H9 (cell line): ENCODE measurements around the gene RIBC2. TPM values are rescaled to one million over a fixed set of nuclear protein-coding genes. Genes with fewer than 3 reads are reported as not detected.

Experiments
- DNase-seq: peaks from one replicate; pipeline ENCODE4 v3.0.0-alpha.2; 2017
- H2AFZ ChIP-seq: one replicate; pipeline ENCODE4 v1.6.1; 2013; ENCODE audit warnings: mild to moderate bottlenecking, low read length, control low read depth, moderate library complexity
- H2AK5ac ChIP-seq: 2 replicates; pipeline ENCODE4 v1.6.1; 2013; ENCODE audit warnings: low read length, control low read depth, mixed read lengths; ENCODE audit not compliant: insufficient read length
- H2BK120ac ChIP-seq: one replicate; pipeline ENCODE4 v1.6.1; 2013; ENCODE audit warnings: low read depth, mild to moderate bottlenecking, low read length, control low read depth, inconsistent platforms; ENCODE audit not compliant: poor library complexity, severe bottlenecking
- H2BK12ac ChIP-seq: 2 replicates; pipeline ENCODE4 v1.6.1; 2013; ENCODE audit warnings: low read length, control low read depth, mixed read lengths, low read depth; ENCODE audit not compliant: insufficient read length
- H2BK15ac ChIP-seq: 2 replicates; pipeline ENCODE4 v1.6.1; 2013; ENCODE audit warnings: low read depth, low read length, control low read depth
- H2BK20ac ChIP-seq: one replicate; pipeline ENCODE4 v1.6.1; 2013; ENCODE audit warnings: low read depth, mild to moderate bottlenecking, low read length, control low read depth, inconsistent platforms; ENCODE audit not compliant: poor library complexity, severe bottlenecking
- H2BK5ac ChIP-seq: 2 replicates; pipeline ENCODE4 v1.6.1; 2013; ENCODE audit warnings: low read length, control low read depth, mixed read lengths; ENCODE audit not compliant: insufficient read length
- H3K14ac ChIP-seq: 2 replicates; pipeline ENCODE4 v1.6.1; 2013; ENCODE audit warnings: low read length, control low read depth; ENCODE audit not compliant: insufficient read depth
- H3K18ac ChIP-seq: 2 replicates; pipeline ENCODE4 v1.6.1; 2013; ENCODE audit warnings: low read depth, mild to moderate bottlenecking, mixed read lengths, low read length, control low read depth; ENCODE audit not compliant: insufficient read length
- H3K23ac ChIP-seq: 2 replicates; pipeline ENCODE4 v1.6.1; 2013; ENCODE audit warnings: low read length, control low read depth, mixed read lengths, low read depth; ENCODE audit not compliant: insufficient read length
- H3K23me2 ChIP-seq: 2 replicates; pipeline ENCODE4 v1.6.1; 2013; ENCODE audit warnings: low read depth, mild to moderate bottlenecking, mixed read lengths, low read length, control low read depth; ENCODE audit not compliant: insufficient read length, poor library complexity, severe bottlenecking
- H3K27ac ChIP-seq: 2 replicates; pipeline ENCODE4 v1.5.1; 2013; ENCODE audit warnings: low read length, control low read depth, mixed read lengths, low read depth; ENCODE audit not compliant: insufficient read length
- H3K27me3 ChIP-seq: 2 replicates; pipeline ENCODE4 v1.6.1; 2013; ENCODE audit warnings: low read length, control low read depth, inconsistent platforms; ENCODE audit not compliant: insufficient read depth
- H3K4ac ChIP-seq: 2 replicates; pipeline ENCODE4 v1.6.1; 2013; ENCODE audit warnings: low read depth, mild to moderate bottlenecking, control low read depth, inconsistent platforms, low read length, moderate library complexity
- H3K4me1 ChIP-seq: 2 replicates; pipeline ENCODE4 v1.6.1; 2013; ENCODE audit warnings: low read length, control low read depth, inconsistent platforms; ENCODE audit not compliant: insufficient read depth
- H3K4me2 ChIP-seq: 2 replicates; pipeline ENCODE4 v1.6.1; 2013; ENCODE audit warnings: low read length, control low read depth, mixed read lengths; ENCODE audit not compliant: insufficient read length, insufficient read depth
- H3K56ac ChIP-seq: 2 replicates; pipeline ENCODE4 v1.6.1; 2013; ENCODE audit warnings: low read depth, mild to moderate bottlenecking, mixed read lengths, low read length, control low read depth; ENCODE audit not compliant: insufficient read length
- H3K79me1 ChIP-seq: 2 replicates; pipeline ENCODE4 v1.6.1; 2013; ENCODE audit warnings: low read depth, mild to moderate bottlenecking, moderate library complexity, low read length, control low read depth, inconsistent platforms; ENCODE audit not compliant: insufficient read depth, poor library complexity, severe bottlenecking
- H3K79me2 ChIP-seq: 2 replicates; pipeline ENCODE4 v1.6.1; 2013; ENCODE audit warnings: low read length, control low read depth, inconsistent platforms; ENCODE audit not compliant: insufficient read depth
- H3K9ac ChIP-seq: 2 replicates; pipeline ENCODE4 v1.6.1; 2013; ENCODE audit warnings: low read length, control low read depth, mixed read lengths; ENCODE audit not compliant: insufficient read length; ENCODE audit errors: extremely low read depth
- H3K9me3 ChIP-seq: one replicate; pipeline ENCODE4 v1.6.1; 2013; ENCODE audit warnings: low read depth, low read length, inconsistent platforms; ENCODE audit not compliant: control insufficient read depth
- H3T11ph ChIP-seq: one replicate; pipeline ENCODE4 v1.6.1; 2013; ENCODE audit warnings: mild to moderate bottlenecking, low read length, control low read depth, inconsistent platforms
- H4K20me1 ChIP-seq: one replicate; pipeline ENCODE4 v1.6.1; 2013; ENCODE audit not compliant: control insufficient read depth, insufficient read length, insufficient read depth
- H4K5ac ChIP-seq: 2 replicates; pipeline ENCODE4 v1.6.1; 2013; ENCODE audit warnings: low read depth, mild to moderate bottlenecking, mixed read lengths, low read length, control low read depth; ENCODE audit not compliant: insufficient read length
- H4K8ac ChIP-seq: replicated peaks from 2 replicates; pipeline ENCODE4 v1.6.1; 2013; ENCODE audit warnings: low read length, control low read depth, mixed read lengths, low read depth; ENCODE audit not compliant: insufficient read length
- H4K91ac ChIP-seq: 2 replicates; pipeline ENCODE4 v1.6.1; 2013; ENCODE audit warnings: low read depth, mild to moderate bottlenecking, moderate library complexity, mixed read lengths, low read length, control low read depth; ENCODE audit not compliant: insufficient read length
- H3K27ac Mint-ChIP-seq, 3 experiments: 2 replicates in 2 of 3; 3 replicates in 1 of 3; pipeline ENCODE4 v1.8.0; 2020 to 2021; ENCODE audit warnings: mixed read lengths in 3 of 3, mild to moderate bottlenecking in 1 of 3, moderate library complexity in 1 of 3
- H3K27me3 Mint-ChIP-seq: 2 replicates; pipeline ENCODE4 v1.8.0; 2021; ENCODE audit warnings: low read depth, mild to moderate bottlenecking, moderate library complexity, mixed read lengths
- H3K36me3 Mint-ChIP-seq, 3 experiments: 2 replicates in 2 of 3; 3 replicates in 1 of 3; pipeline ENCODE4 v1.8.0; 2020 to 2021; ENCODE audit warnings: low read depth in 3 of 3, mixed read lengths in 3 of 3; ENCODE audit not compliant: insufficient read depth in 1 of 3
- H3K4me1 Mint-ChIP-seq, 2 experiments: 2 replicates each; pipeline ENCODE4 v1.8.0; 2020; ENCODE audit warnings: mixed read lengths in 2 of 2
- H3K4me3 Mint-ChIP-seq, 2 experiments: 2 replicates in 1 of 2; 3 replicates in 1 of 2; pipeline ENCODE4 v1.8.0; 2020 to 2021; ENCODE audit warnings: mild to moderate bottlenecking in 2 of 2, mixed read lengths in 2 of 2, moderate library complexity in 1 of 2
- H3K9me3 Mint-ChIP-seq, 2 experiments: 2 replicates in 1 of 2; 3 replicates in 1 of 2; pipeline ENCODE4 v1.8.0; 2020; ENCODE audit warnings: mild to moderate bottlenecking in 2 of 2, mixed read lengths in 2 of 2, moderate library complexity in 1 of 2
- CTCF ChIP-seq: fragments of 200-600 bp; sonication (generic); conservative IDR thresholded peaks from 3 replicates; pipeline ENCODE4 v1.8.0; 2021; ENCODE audit warnings: antibody characterized with exemption, mild to moderate bottlenecking
- WGBS: extraction: QIAGEN DNeasy Blood & Tissue Kit; methylation state at CpG from one replicate; pipeline ENCODE4 v1.1.7; 2013; ENCODE audit warnings: missing lambda C conversion rate, low lambda C conversion rate, mixed read lengths; ENCODE audit not compliant: insufficient read length; ENCODE audit errors: extremely low coverage; 5-methylcytosine and 5-hydroxymethylcytosine counted together
- total RNA-seq: library from RNA; stranded (reverse); gene quantifications from 2 replicates; pipeline ENCODE4 v1.2.1, GENCODE V29; 2021

Gene RIBC2
- total RNA-seq, 1 experiment from 2014 or later, result 4.1 TPM

DNA sequence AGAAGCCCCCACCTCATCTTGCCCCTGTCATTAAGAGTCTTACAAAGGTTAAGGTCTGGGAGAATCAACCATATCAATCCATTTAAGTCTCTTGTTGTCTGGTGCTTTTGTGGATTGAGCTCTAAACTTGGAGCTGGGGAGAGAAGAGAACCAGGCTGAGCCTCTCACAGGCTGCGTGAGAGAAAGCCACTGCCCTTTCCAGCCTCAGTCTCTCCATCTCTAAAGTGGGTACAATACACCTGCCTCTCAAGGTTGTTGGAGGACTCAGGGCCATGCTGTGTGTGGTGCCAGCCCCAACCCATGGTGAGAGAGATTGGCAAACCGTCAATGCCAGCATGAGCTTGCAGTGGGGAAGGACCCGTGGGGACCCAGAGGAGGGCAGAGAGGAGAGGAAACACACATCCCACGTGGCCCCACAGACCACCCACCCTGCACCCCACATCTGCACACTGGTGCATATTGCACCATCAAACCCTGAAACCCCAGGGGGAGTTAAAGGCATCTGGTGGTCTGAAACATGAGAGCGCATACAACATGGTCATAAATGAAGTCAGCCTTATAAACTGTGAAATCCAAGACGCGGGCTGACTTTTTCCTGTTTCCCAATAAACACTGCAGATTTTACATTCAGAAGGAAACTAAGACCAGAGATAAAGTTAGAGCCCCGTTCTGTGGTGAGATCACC lies 61.7 kb downstream of the RIBC2 start:
- H2BK120ac ChIP-seq, result no peak overlapping the region
- Mint-ChIP-seq H3K4me1 (peaks cover 17 to 19% of the 10 kb centered on the region in 2 experiments), H3K36me3 (no peaks in the 10 kb centered on the region; a peak in 2 of 7 replicates), H3K9me3 (no peaks in the 10 kb centered on the region), H3K4me3 (no peak overlapping the region; a peak in 1 of 5 replicates), H3K27me3 (peaks cover 4% of the 10 kb centered on the region), H3K27ac (no peak overlapping the region)
- H4K5ac ChIP-seq, result no peak overlapping the region
- no peak for DNase-seq
- H3K56ac ChIP-seq, result no peak overlapping the region
- no peak overlapping the region for H2AFZ ChIP-seq
- no peaks in the 10 kb centered on the region for H4K20me1 ChIP-seq
- H2AK5ac ChIP-seq, result no peak overlapping the region
- no peaks in the 10 kb centered on the region for H3K79me1 ChIP-seq
- no peak overlapping the region for H2BK12ac ChIP-seq
- H3K23ac ChIP-seq, result no peak overlapping the region
- H3K27ac ChIP-seq, result no peak overlapping the region
- H3K4me2 ChIP-seq, result no peak overlapping the region
- no peak for TF ChIP-seq CTCF
- H3K23me2 ChIP-seq, result no peaks in the 10 kb centered on the region
- H3K79me2 ChIP-seq, result no peaks in the 10 kb centered on the region
- H3K4me1 ChIP-seq, result no peaks in the 10 kb centered on the region
- no peaks in the 10 kb centered on the region for H3K9me3 ChIP-seq
- no peak overlapping the region for H3K18ac ChIP-seq
- no peak overlapping the region for H4K91ac ChIP-seq
- no peak overlapping the region for H2BK5ac ChIP-seq
- no peak overlapping the region for H3K14ac ChIP-seq
- no peak overlapping the region for H4K8ac ChIP-seq
- H3K4ac ChIP-seq, result no peak overlapping the region
- no peak overlapping the region for H3T11ph ChIP-seq
- H2BK20ac ChIP-seq, result no peak overlapping the region
- H2BK15ac ChIP-seq, result no peak overlapping the region
- no peak overlapping the region for H3K9ac ChIP-seq
- WGBS, result no CpG with 5 or more reads among the region's 8 CpGs
- H3K27me3 ChIP-seq, result no peaks in the 10 kb centered on the region
